Measurements from ENCODE around the gene GOLT1A. TPM values are rescaled to one million over a fixed set of nuclear protein-coding genes. Genes with fewer than 3 reads are reported as not detected.

The GOLT1A gene
- total and polyA plus RNA-seq, 7 donors: 0.30 to 7.1 (median 0.37) TPM; not detected in 4

- 66 to 72% (median 72%) methylated on average over 6 of the region's 6 CpGs for WGBS, 3 donors
- intact Hi-C loops (cut with DNase I): no loop called here
These were observed 33.7 kb downstream of the GOLT1A start for GRCh38 chr1:204180133-204180532.

GRCh38 chr1:204178487-204179281 lies 35.1 kb downstream of the GOLT1A start:
- 85 to 89% (median 87%) methylated on average over 7 of the region's 7 CpGs for WGBS, 3 donors
- DNase-seq (no peak), ATAC-seq (no peak)
- H3K4me3 ChIP-seq: no peak overlapping the region
- H3K27ac ChIP-seq: no peak overlapping the region
- peaks cover 0 to 3% (median 2%) of the 10 kb centered on the region in 3 donors for H3K27me3 ChIP-seq (ENCODE audit: insufficient read depth in 3 of 3, low read length in 2 of 3)
- intact Hi-C loops (cut with DNase I): no loop called here
- H3K36me3 ChIP-seq (ENCODE audit: insufficient read depth in 1 of 2, low read depth in 1 of 2): no peaks in the 10 kb centered on the region
- TF ChIP-seq CTCF (IDR thresholded peaks at IDR 0.05): no peak
- H3K4me1 ChIP-seq: no peaks in the 10 kb centered on the region
- no peaks in the 10 kb centered on the region for H3K9me3 ChIP-seq

More at GRCh38 chr1:204180133-204180532, 33.7 kb downstream of the GOLT1A start:
- Histone ChIP-seq H3K9me3 (no peaks in the 10 kb centered on the region), H3K4me3 (no peak overlapping the region), H3K27ac (no peak overlapping the region), H3K4me1 (no peaks in the 10 kb centered on the region), H3K27me3 (ENCODE audit: insufficient read depth in 3 of 3, low read length in 2 of 3) (peaks cover 0 to 2% (median 0%) of the 10 kb centered on the region in 3 donors), H3K36me3 (ENCODE audit: insufficient read depth in 1 of 2, low read depth in 1 of 2) (no peaks in the 10 kb centered on the region)
- TF ChIP-seq CTCF (IDR thresholded peaks at IDR 0.05): no peak
- no peak for ATAC-seq
- DNase-seq: no peak

GRCh38 chr1:204177133-204177532 lies 36.7 kb downstream of the GOLT1A start:
- H3K9me3 ChIP-seq: no peaks in the 10 kb centered on the region
- no peak for TF ChIP-seq CTCF (IDR thresholded peaks at IDR 0.05)
- no peak overlapping the region for H3K27ac ChIP-seq
- DNase-seq (no peak), ATAC-seq (no peak)
- H3K27me3 ChIP-seq (ENCODE audit: insufficient read depth in 3 of 3, low read length in 2 of 3): peaks cover 0 to 3% (median 2%) of the 10 kb centered on the region in 3 donors
- H3K4me3 ChIP-seq: no peak overlapping the region
- no peaks in the 10 kb centered on the region for H3K36me3 ChIP-seq (ENCODE audit: insufficient read depth in 1 of 2, low read depth in 1 of 2)
- WGBS, 3 donors: 48 to 53% (median 48%) methylated on average over 4 of the region's 4 CpGs
- intact Hi-C loops (cut with DNase I): no loop called here
- H3K4me1 ChIP-seq: no peaks in the 10 kb centered on the region

- WGBS, 3 donors: 77 to 83% (median 80%) methylated on average over 5 of the region's 5 CpGs
- intact Hi-C loops (cut with DNase I): no loop called here
- Histone ChIP-seq H3K27me3 (ENCODE audit: insufficient read depth in 3 of 3, low read length in 2 of 3) (peaks cover 0 to 3% (median 2%) of the 10 kb centered on the region in 3 donors), H3K36me3 (ENCODE audit: insufficient read depth in 1 of 2, low read depth in 1 of 2) (no peaks in the 10 kb centered on the region), H3K9me3 (no peaks in the 10 kb centered on the region), H3K4me3 (no peak overlapping the region), H3K4me1 (no peaks in the 10 kb centered on the region), H3K27ac (no peak overlapping the region)
- no peak for ATAC-seq
- DNase-seq: no peak
- no peak for TF ChIP-seq CTCF (IDR thresholded peaks at IDR 0.05)
These were observed 37.7 kb downstream of the GOLT1A start for GRCh38 chr1:204176049-204176448.

Data from psoas muscle (tissue), 8 donors.